ENCODE measurements around the gene MPL. TPM values are rescaled to one million over a fixed set of nuclear protein-coding genes. Genes with fewer than 3 reads are reported as not detected.
"Not testable (repeated sequence)": the region's sequence is repeated elsewhere in the genome, so short reads cannot be mapped to it uniquely, and the experiment has no call there.

The MPL gene
- total RNA-seq, 1 donor from 2014 or later: not detected

- Histone ChIP-seq H3K4me1 (peaks cover 33% of the 10 kb centered on the region), H3K9me3 (no peaks in the 10 kb centered on the region), H3K27me3 (no peaks in the 10 kb centered on the region), H3K27ac (peak overlapping the region; percentile 92), H3K36me3 (peaks cover 0 to 38% of the 10 kb centered on the region in 2 donors), H3K4me3 (peak overlapping the region; percentile 85 to 97)
- TF ChIP-seq, protein P1, sequence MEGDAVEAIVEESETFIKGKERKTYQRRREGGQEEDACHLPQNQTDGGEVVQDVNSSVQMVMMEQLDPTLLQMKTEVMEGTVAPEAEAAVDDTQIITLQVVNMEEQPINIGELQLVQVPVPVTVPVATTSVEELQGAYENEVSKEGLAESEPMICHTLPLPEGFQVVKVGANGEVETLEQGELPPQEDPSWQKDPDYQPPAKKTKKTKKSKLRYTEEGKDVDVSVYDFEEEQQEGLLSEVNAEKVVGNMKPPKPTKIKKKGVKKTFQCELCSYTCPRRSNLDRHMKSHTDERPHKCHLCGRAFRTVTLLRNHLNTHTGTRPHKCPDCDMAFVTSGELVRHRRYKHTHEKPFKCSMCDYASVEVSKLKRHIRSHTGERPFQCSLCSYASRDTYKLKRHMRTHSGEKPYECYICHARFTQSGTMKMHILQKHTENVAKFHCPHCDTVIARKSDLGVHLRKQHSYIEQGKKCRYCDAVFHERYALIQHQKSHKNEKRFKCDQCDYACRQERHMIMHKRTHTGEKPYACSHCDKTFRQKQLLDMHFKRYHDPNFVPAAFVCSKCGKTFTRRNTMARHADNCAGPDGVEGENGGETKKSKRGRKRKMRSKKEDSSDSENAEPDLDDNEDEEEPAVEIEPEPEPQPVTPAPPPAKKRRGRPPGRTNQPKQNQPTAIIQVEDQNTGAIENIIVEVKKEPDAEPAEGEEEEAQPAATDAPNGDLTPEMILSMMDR (IDR thresholded peaks at IDR 0.05): no peak
- TF ChIP-seq POLR2AphosphoS5 (IDR thresholded peaks at IDR 0.05; ENCODE audit: insufficient read depth in 1 of 2, low read depth in 1 of 2) (peak in 1 of 2 donors; percentile 50), POLR2A (IDR thresholded peaks at IDR 0.05) (no peak)
- DNase-seq (ENCODE audit: extremely low spot score in 2 of 2): no peak
- intact Hi-C loops (cut with DNase I): loop anchor here (10.0 kb wide), 1 partner anchor 89 kb away; the partner anchor contains the start of gene HYI
Measured at GRCh38 chr1:43366179-43366578, 28.6 kb downstream of the MPL start.

DNA sequence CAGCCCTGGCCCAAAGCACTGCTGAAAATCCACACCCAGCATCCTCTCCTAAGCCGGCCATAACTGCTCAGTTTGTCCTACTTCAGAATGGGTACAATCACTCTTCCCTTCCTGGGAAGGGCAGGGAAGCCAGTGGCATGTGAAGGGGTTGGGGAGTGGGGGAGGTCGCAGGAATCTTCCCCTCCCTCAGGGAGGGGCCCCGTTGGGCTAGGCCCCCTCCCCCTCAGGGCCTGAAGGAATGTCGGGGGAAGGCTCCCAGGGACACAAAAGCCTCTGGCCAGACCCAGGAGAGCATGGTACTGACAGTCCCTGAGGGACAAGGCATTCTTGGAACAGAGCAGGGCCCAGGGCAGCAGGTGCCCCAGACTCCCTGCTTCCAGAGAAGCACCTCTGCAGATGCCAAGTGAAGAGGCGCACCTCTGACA lies 29.0 kb downstream of the MPL start:
- DNase-seq (ENCODE audit: extremely low spot score in 2 of 2): no peak
- H3K9me3 ChIP-seq: no peaks in the 10 kb centered on the region
- peak overlapping the region; percentile 92 for H3K27ac ChIP-seq
- TF ChIP-seq POLR2AphosphoS5 (IDR thresholded peaks at IDR 0.05; ENCODE audit: insufficient read depth in 1 of 2, low read depth in 1 of 2) (no peak), POLR2A (IDR thresholded peaks at IDR 0.05) (no peak)
- peak overlapping the region; percentile 85 to 97 for H3K4me3 ChIP-seq
- no peaks in the 10 kb centered on the region for H3K27me3 ChIP-seq
- H3K36me3 ChIP-seq: peaks cover 0 to 38% of the 10 kb centered on the region in 2 donors
- intact Hi-C loops (cut with DNase I): loop anchor here (10.0 kb wide), 1 partner anchor 88 kb away; the partner anchor contains the start of gene HYI
- peaks cover 33% of the 10 kb centered on the region for H3K4me1 ChIP-seq

- intact Hi-C loops (cut with DNase I): loop anchor here (10.0 kb wide), 1 partner anchor 88 kb away; the partner anchor contains the start of gene HYI
- no peak for DNase-seq (ENCODE audit: extremely low spot score in 2 of 2)
- Histone ChIP-seq H3K27ac (peak overlapping the region; percentile 92), H3K36me3 (peaks cover 0 to 33% of the 10 kb centered on the region in 2 donors), H3K4me3 (peak overlapping the region; percentile 85 to 97), H3K27me3 (no peaks in the 10 kb centered on the region), H3K9me3 (no peaks in the 10 kb centered on the region), H3K4me1 (peaks cover 33% of the 10 kb centered on the region)
- TF ChIP-seq, protein P1 (IDR thresholded peaks at IDR 0.05): no peak
- no peak for TF ChIP-seq POLR2A (IDR thresholded peaks at IDR 0.05)
- TF ChIP-seq POLR2AphosphoS5 (IDR thresholded peaks at IDR 0.05; ENCODE audit: insufficient read depth in 1 of 2, low read depth in 1 of 2): no peak
Measured at GRCh38 chr1:43367026-43367903, 29.6 kb downstream of the MPL start.

GRCh38 chr1:43367904-43368645 lies 30.5 kb downstream of the MPL start, which contains the start of gene ELOVL1:
ELOVL1 (minus strand) TSS chr1:43368011; CDS start chr1:43365609, 2,402 bp downstream.
- Histone ChIP-seq H3K9me3 (no peaks in the 10 kb centered on the region), H3K27me3 (no peaks in the 10 kb centered on the region), H3K36me3 (peaks cover 0 to 25% of the 10 kb centered on the region in 2 donors), H3K4me3 (peak within 1 kb of the TSS; percentile 85 to 97), H3K27ac (peak within 1 kb of the TSS; percentile 92), H3K4me1 (peaks cover 33% of the 10 kb centered on the region)
- no peak for DNase-seq (ENCODE audit: extremely low spot score in 2 of 2)
- intact Hi-C loops (cut with DNase I): loop anchor here (10.0 kb wide), 1 partner anchor 87 kb away; the partner anchor contains the start of gene HYI
- TF ChIP-seq, protein P1 (IDR thresholded peaks at IDR 0.05): peak in 1 of 3 experiments; percentile 11
- TF ChIP-seq POLR2AphosphoS5 (IDR thresholded peaks at IDR 0.05; ENCODE audit: insufficient read depth in 1 of 2, low read depth in 1 of 2): peak in 1 of 2 donors; percentile 90
- TF ChIP-seq POLR2A (IDR thresholded peaks at IDR 0.05): peak in 1 of 2 donors; percentile 41

DNA sequence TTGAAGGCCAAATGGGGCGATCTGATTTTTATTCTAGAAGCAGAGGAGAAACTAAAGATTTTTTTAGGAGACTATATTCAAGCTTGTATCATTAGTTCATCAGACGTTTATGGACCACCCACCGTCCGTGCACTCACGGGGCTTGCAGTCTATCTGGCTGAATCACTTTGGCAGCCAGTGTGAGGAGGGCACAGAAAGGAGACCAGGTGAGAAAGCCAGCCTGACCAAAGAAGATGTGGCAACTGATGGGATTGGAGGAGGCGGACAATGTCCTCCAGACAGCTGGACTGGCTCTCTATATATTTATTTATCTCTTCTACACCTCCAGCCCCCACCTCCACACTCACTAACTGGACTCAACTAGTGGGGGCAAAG lies 31.0 kb downstream of the MPL start:
- DNase-seq (ENCODE audit: extremely low spot score in 2 of 2): no peak
- Histone ChIP-seq H3K4me1 (peaks cover 33% of the 10 kb centered on the region), H3K36me3 (peaks cover 0 to 20% of the 10 kb centered on the region in 2 donors), H3K4me3 (peak overlapping the region; percentile 85 to 97), H3K27ac (peak overlapping the region; percentile 92), H3K9me3 (no peaks in the 10 kb centered on the region), H3K27me3 (no peaks in the 10 kb centered on the region)
- no peak for TF ChIP-seq POLR2AphosphoS5 (IDR thresholded peaks at IDR 0.05; ENCODE audit: insufficient read depth in 1 of 2, low read depth in 1 of 2)
- TF ChIP-seq, protein P1 (IDR thresholded peaks at IDR 0.05): no peak
- TF ChIP-seq POLR2A (IDR thresholded peaks at IDR 0.05): no peak
- intact Hi-C loops (cut with DNase I): loop anchor here (10.0 kb wide), 1 partner anchor 86 kb away; the partner anchor contains the start of gene HYI

- intact Hi-C loops (cut with DNase I): loop anchor here (10.0 kb wide), 1 partner anchor 85 kb away; the partner anchor contains the start of gene HYI
- H3K4me1 ChIP-seq: peaks cover 33% of the 10 kb centered on the region
- not testable (repeated sequence) for H3K9me3 ChIP-seq; H3K4me3 ChIP-seq; H3K27ac ChIP-seq; H3K36me3 ChIP-seq; DNase-seq (ENCODE audit: extremely low spot score in 2 of 2); H3K27me3 ChIP-seq
Measured at GRCh38 chr1:43369779-43370178, 32.2 kb downstream of the MPL start.

Data from vagina (tissue), 2 donors.